ENCODE results near the gene HCFC1R1.

DNA sequence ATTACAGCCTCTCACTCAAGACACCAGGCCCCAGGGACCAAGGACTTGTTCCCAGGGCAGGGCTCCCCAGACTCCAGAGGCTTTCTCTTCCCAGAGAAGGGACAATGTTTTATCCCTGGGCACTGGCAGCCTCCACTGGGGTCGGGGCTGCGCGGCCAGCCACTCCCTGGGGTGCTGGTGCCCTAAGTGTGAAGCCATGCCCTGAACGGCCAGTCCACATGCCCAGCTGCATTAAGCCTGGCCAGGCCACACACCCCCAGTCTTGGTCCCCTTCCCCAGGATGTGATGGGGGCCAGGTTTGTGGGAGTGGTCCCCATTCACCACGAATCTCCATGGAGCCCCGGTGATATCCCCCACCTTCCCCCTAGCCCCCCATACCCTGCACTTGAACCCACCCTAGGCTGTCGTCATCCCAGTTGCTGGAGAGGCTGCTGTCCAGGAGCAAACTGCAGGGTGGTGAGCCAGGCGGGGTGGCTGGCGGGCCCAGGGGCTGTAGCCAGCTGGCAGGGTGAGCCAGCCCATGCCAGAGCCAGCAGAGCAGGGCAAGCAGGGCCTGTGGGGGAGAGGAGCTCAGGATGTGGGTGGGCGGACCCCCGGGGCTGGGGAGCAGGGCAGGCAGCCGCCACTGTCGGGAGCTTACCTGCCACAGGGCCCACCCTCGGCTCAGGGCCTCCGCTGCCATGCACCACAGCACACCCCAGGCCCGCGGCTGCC, 50.0 kb downstream of the HCFC1R1 start:
- TF ChIP-seq POLR2A (IDR thresholded peaks at IDR 0.05; ENCODE audit: borderline replicate concordance, extremely low read depth, insufficient read depth, insufficient read length) = no peak
- TF ChIP-seq, protein P1, sequence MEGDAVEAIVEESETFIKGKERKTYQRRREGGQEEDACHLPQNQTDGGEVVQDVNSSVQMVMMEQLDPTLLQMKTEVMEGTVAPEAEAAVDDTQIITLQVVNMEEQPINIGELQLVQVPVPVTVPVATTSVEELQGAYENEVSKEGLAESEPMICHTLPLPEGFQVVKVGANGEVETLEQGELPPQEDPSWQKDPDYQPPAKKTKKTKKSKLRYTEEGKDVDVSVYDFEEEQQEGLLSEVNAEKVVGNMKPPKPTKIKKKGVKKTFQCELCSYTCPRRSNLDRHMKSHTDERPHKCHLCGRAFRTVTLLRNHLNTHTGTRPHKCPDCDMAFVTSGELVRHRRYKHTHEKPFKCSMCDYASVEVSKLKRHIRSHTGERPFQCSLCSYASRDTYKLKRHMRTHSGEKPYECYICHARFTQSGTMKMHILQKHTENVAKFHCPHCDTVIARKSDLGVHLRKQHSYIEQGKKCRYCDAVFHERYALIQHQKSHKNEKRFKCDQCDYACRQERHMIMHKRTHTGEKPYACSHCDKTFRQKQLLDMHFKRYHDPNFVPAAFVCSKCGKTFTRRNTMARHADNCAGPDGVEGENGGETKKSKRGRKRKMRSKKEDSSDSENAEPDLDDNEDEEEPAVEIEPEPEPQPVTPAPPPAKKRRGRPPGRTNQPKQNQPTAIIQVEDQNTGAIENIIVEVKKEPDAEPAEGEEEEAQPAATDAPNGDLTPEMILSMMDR (IDR thresholded peaks at IDR 0.05 in 2 of 3, conservative IDR thresholded peaks at IDR 0.05 in 1 of 3; ENCODE audit: borderline replicate concordance in 1 of 3, insufficient read depth in 1 of 3, low read depth in 2 of 3, low read length in 2 of 3) = no peak
- TF ChIP-seq SP1 (IDR thresholded peaks at IDR 0.05; ENCODE audit: low read depth) = no peak
- TF ChIP-seq, protein P2, sequence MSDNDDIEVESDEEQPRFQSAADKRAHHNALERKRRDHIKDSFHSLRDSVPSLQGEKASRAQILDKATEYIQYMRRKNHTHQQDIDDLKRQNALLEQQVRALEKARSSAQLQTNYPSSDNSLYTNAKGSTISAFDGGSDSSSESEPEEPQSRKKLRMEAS (IDR thresholded peaks at IDR 0.05) = no peak
- TF ChIP-seq EGR1 (IDR thresholded peaks at IDR 0.05; ENCODE audit: low read depth) = no peak
- TF ChIP-seq ZFX (IDR thresholded peaks at IDR 0.05) = no peak
- no peak for TF ChIP-seq TCF7L2 (IDR thresholded peaks at IDR 0.05; ENCODE audit: borderline replicate concordance, extremely low read depth, insufficient read depth, insufficient read length)
- no peak for TF ChIP-seq POLR2AphosphoS5 (IDR thresholded peaks at IDR 0.05; ENCODE audit: low read depth, low read length)
- no peak for TF ChIP-seq YY1 (IDR thresholded peaks at IDR 0.05; ENCODE audit: extremely low read depth, insufficient replicate concordance, low read depth, low read length)
- no peak for TF ChIP-seq RAD21 (IDR thresholded peaks at IDR 0.05; ENCODE audit: low read depth)
- TF ChIP-seq ZNF274 (IDR thresholded peaks at IDR 0.05; ENCODE audit: low read depth, low read length) = no peak
- TF ChIP-seq, protein P3, sequence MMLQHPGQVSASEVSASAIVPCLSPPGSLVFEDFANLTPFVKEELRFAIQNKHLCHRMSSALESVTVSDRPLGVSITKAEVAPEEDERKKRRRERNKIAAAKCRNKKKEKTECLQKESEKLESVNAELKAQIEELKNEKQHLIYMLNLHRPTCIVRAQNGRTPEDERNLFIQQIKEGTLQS (IDR thresholded peaks at IDR 0.05) = no peak
- no peak for TF ChIP-seq CEBPB (IDR thresholded peaks at IDR 0.05; ENCODE audit: low read depth)

Data from HCT116 (cell line).